DND-41 (cell line): Measurements from ENCODE around the gene SLC30A1.

Experiments
- EZH2 ChIP-seq: IDR thresholded peaks from 3 replicates; pipeline ENCODE4 v1.6.1; 2012; ENCODE audit warnings: borderline replicate concordance, low read depth, mild to moderate bottlenecking, moderate library complexity, low read length, inconsistent platforms; ENCODE audit not compliant: severe bottlenecking
- TF ChIP-seq, protein P1 (sequence below): IDR thresholded peaks from 2 replicates; pipeline ENCODE4 v1.5.1; 2012; ENCODE audit warnings: borderline replicate concordance, low read length, moderate library complexity, mild to moderate bottlenecking; ENCODE audit not compliant: poor library complexity, severe bottlenecking; ENCODE audit errors: extremely low read depth

DNA sequence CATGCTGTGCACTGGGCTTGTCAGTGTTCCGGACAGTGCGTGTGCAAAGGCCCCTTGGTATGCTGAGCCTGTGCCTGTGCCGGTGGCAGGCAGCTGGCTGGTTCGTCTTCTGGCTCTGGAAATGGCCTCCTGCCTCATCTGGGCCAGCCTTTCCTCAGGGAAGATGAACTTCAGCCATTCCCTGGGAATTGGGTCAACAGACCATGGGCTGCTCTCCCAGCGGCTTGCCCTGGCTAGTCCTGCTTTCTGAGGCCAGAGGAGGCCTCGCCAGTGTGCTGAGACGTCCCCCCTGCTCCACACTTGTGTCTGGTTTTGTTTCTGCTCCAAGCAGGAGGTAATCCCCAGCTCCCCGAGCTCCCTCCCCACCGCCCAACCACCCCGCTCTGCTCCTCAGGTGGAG, 54.4 kb downstream of the SLC30A1 start:
- TF ChIP-seq, protein P1, sequence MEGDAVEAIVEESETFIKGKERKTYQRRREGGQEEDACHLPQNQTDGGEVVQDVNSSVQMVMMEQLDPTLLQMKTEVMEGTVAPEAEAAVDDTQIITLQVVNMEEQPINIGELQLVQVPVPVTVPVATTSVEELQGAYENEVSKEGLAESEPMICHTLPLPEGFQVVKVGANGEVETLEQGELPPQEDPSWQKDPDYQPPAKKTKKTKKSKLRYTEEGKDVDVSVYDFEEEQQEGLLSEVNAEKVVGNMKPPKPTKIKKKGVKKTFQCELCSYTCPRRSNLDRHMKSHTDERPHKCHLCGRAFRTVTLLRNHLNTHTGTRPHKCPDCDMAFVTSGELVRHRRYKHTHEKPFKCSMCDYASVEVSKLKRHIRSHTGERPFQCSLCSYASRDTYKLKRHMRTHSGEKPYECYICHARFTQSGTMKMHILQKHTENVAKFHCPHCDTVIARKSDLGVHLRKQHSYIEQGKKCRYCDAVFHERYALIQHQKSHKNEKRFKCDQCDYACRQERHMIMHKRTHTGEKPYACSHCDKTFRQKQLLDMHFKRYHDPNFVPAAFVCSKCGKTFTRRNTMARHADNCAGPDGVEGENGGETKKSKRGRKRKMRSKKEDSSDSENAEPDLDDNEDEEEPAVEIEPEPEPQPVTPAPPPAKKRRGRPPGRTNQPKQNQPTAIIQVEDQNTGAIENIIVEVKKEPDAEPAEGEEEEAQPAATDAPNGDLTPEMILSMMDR: no peak
- no peak for TF ChIP-seq EZH2
